HPDE6-E6E7 (cell line): Measurements from ENCODE around the gene CASQ1.

Source experiments
- DNase-seq: peaks from one replicate; pipeline ENCODE4 v3.0.0; 2011; ENCODE audit warnings: missing footprints; ENCODE audit errors: extremely low spot score

Gene CASQ1

GRCh38 chr1:160189649-160190625 is at the start of gene CASQ1:
Gene CASQ1, plus strand, starts transcription at chr1:160190575. Its CDS starts 177 bp downstream, at chr1:160190752.
- no peak for DNase-seq

- DNase-seq: no peak
Measured at GRCh38 chr1:160143695-160144094, 46.7 kb upstream of the CASQ1 start.

GRCh38 chr1:160144921-160145320 is 45.5 kb upstream of the CASQ1 start:
- no peak for DNase-seq

- DNase-seq: no peak
Measured at GRCh38 chr1:160146107-160146506, 44.3 kb upstream of the CASQ1 start.

- DNase-seq: no peak
Measured at GRCh38 chr1:160148121-160148520, 42.3 kb upstream of the CASQ1 start.

GRCh38 chr1:160149233-160149632 is 41.1 kb upstream of the CASQ1 start:
- DNase-seq: no peak

- no peak for DNase-seq
Measured at GRCh38 chr1:160149716-160150115, 40.7 kb upstream of the CASQ1 start.

- no peak for DNase-seq
Measured at GRCh38 chr1:160151303-160151702, 39.1 kb upstream of the CASQ1 start, which contains the start of gene ATP1A4. Gene ATP1A4, plus strand, starts transcription at chr1:160151603. Its CDS starts 438 bp downstream, at chr1:160152041.

GRCh38 chr1:160154790-160155189 is 35.6 kb upstream of the CASQ1 start:
- no peak for DNase-seq

GRCh38 chr1:160156361-160156760 is 34.0 kb upstream of the CASQ1 start:
- DNase-seq: no peak

GRCh38 chr1:160157174-160157573 is 33.2 kb upstream of the CASQ1 start:
- no peak for DNase-seq

- no peak for DNase-seq
Measured at GRCh38 chr1:160158031-160158430, 32.3 kb upstream of the CASQ1 start.

GRCh38 chr1:160158534-160158933 is 31.8 kb upstream of the CASQ1 start:
- no peak for DNase-seq

- no peak for DNase-seq
Measured at GRCh38 chr1:160159846-160160245, 30.5 kb upstream of the CASQ1 start.

- no peak for DNase-seq
Measured at GRCh38 chr1:160161965-160162705, 28.2 kb upstream of the CASQ1 start.

- DNase-seq: no peak
Measured at GRCh38 chr1:160162931-160163330, 27.4 kb upstream of the CASQ1 start.

- DNase-seq: no peak
Measured at GRCh38 chr1:160163615-160164014, 26.8 kb upstream of the CASQ1 start.

- no peak for DNase-seq
Measured at GRCh38 chr1:160164121-160164520, 26.3 kb upstream of the CASQ1 start.

GRCh38 chr1:160166166-160166868 is 24.1 kb upstream of the CASQ1 start:
- DNase-seq: no peak

GRCh38 chr1:160167056-160167455 is 23.3 kb upstream of the CASQ1 start:
- no peak for DNase-seq

- DNase-seq: no peak
Measured at GRCh38 chr1:160167580-160167979, 22.8 kb upstream of the CASQ1 start.

- DNase-seq: no peak
Measured at GRCh38 chr1:160168016-160168415, 22.4 kb upstream of the CASQ1 start.
